Effector memory CD8-positive, alpha-beta T cell (primary cell): ENCODE results near the gene KCNJ4.

Experiments used
- ATAC-seq: fragments of 150-1000 bp; cut with Tn5 transposase; replicated peaks from 2 replicates; pipeline ENCODE4 v1.10.0; 2021; ENCODE audit warnings: mild to moderate bottlenecking, moderate library complexity
- DNase-seq, 3 experiments: peaks; one replicate each; pipeline ENCODE4 v3.0.0; 2021
- H3K27ac Mint-ChIP-seq, 2 donors: one replicate each; pipeline ENCODE4 v1.8.0; 2022; ENCODE audit warnings: mild to moderate bottlenecking in 2 of 2, mixed read lengths in 2 of 2, moderate library complexity in 2 of 2
- H3K27me3 Mint-ChIP-seq, 2 donors: one replicate each; pipeline ENCODE4 v1.8.0; 2022; ENCODE audit warnings: mixed read lengths in 2 of 2
- H3K36me3 Mint-ChIP-seq: one replicate; pipeline ENCODE4 v1.8.0; 2022; ENCODE audit warnings: mild to moderate bottlenecking, moderate library complexity, mixed read lengths; ENCODE audit not compliant: insufficient read depth
- H3K4me1 Mint-ChIP-seq, 2 donors: one replicate each; pipeline ENCODE4 v1.8.0; 2022; ENCODE audit warnings: low read depth in 2 of 2, mixed read lengths in 2 of 2
- H3K4me3 Mint-ChIP-seq, 2 donors: one replicate each; pipeline ENCODE4 v1.8.0; 2022; ENCODE audit warnings: mild to moderate bottlenecking in 2 of 2, mixed read lengths in 2 of 2, moderate library complexity in 2 of 2
- H3K9me3 Mint-ChIP-seq, 2 donors: one replicate each; pipeline ENCODE4 v1.8.0; 2022; ENCODE audit warnings: mixed read lengths in 2 of 2

Gene KCNJ4

GRCh38 chr22:38426628-38427027, 28.4 kb downstream of the KCNJ4 start:
- H3K9me3 Mint-ChIP-seq, result no peaks in the 10 kb centered on the region
- H3K27ac Mint-ChIP-seq, result no peak overlapping the region
- H3K4me1 Mint-ChIP-seq, result peaks cover 0 to 2% of the 10 kb centered on the region in 2 donors
- peaks cover 0 to 20% of the 10 kb centered on the region in 2 donors for H3K27me3 Mint-ChIP-seq
- H3K4me3 Mint-ChIP-seq, result no peak overlapping the region
- DNase-seq (no peak), ATAC-seq (no peak)
- H3K36me3 Mint-ChIP-seq, result no peaks in the 10 kb centered on the region

- H3K27me3 Mint-ChIP-seq, result peaks cover 0 to 20% of the 10 kb centered on the region in 2 donors
- no peak overlapping the region for H3K27ac Mint-ChIP-seq
- peaks cover 0 to 2% of the 10 kb centered on the region in 2 donors for H3K4me1 Mint-ChIP-seq
- H3K9me3 Mint-ChIP-seq, result no peaks in the 10 kb centered on the region
- ATAC-seq (no peak), DNase-seq (no peak)
- H3K4me3 Mint-ChIP-seq, result no peak overlapping the region
- H3K36me3 Mint-ChIP-seq, result no peaks in the 10 kb centered on the region
These were observed 30.4 kb downstream of the KCNJ4 start for GRCh38 chr22:38424525-38425080.

- ATAC-seq (no peak), DNase-seq (no peak)
- Mint-ChIP-seq H3K27me3 (peaks cover 0 to 20% of the 10 kb centered on the region in 2 donors), H3K9me3 (no peaks in the 10 kb centered on the region), H3K36me3 (no peaks in the 10 kb centered on the region), H3K4me3 (no peak overlapping the region), H3K4me1 (peaks cover 0 to 2% of the 10 kb centered on the region in 2 donors), H3K27ac (no peak overlapping the region)
These were observed 31.2 kb downstream of the KCNJ4 start for GRCh38 chr22:38423512-38424503.

- H3K4me3 Mint-ChIP-seq, result no peak overlapping the region
- H3K36me3 Mint-ChIP-seq, result no peaks in the 10 kb centered on the region
- DNase-seq, result no peak
- no peaks in the 10 kb centered on the region for H3K9me3 Mint-ChIP-seq
- no peak for ATAC-seq
- peaks cover 0 to 20% of the 10 kb centered on the region in 2 donors for H3K27me3 Mint-ChIP-seq
- H3K27ac Mint-ChIP-seq, result no peak overlapping the region
- H3K4me1 Mint-ChIP-seq, result peaks cover 0 to 2% of the 10 kb centered on the region in 2 donors
These were observed 32.1 kb downstream of the KCNJ4 start for GRCh38 chr22:38422611-38423511.

- DNase-seq (no peak), ATAC-seq (no peak)
- peaks cover 0 to 2% of the 10 kb centered on the region in 2 donors for H3K4me1 Mint-ChIP-seq
- H3K36me3 Mint-ChIP-seq, result no peaks in the 10 kb centered on the region
- no peaks in the 10 kb centered on the region for H3K9me3 Mint-ChIP-seq
- H3K4me3 Mint-ChIP-seq, result no peak overlapping the region
- H3K27me3 Mint-ChIP-seq, result peaks cover 0 to 20% of the 10 kb centered on the region in 2 donors
- H3K27ac Mint-ChIP-seq, result no peak overlapping the region
These were observed 34.3 kb downstream of the KCNJ4 start for GRCh38 chr22:38420734-38421133.

GRCh38 chr22:38419858-38420160, 35.2 kb downstream of the KCNJ4 start:
- Mint-ChIP-seq H3K27me3 (peaks cover 0 to 19% of the 10 kb centered on the region in 2 donors), H3K9me3 (no peaks in the 10 kb centered on the region), H3K27ac (no peak overlapping the region), H3K36me3 (no peaks in the 10 kb centered on the region), H3K4me1 (peaks cover 0 to 3% of the 10 kb centered on the region in 2 donors), H3K4me3 (no peak overlapping the region)
- ATAC-seq (no peak), DNase-seq (no peak)

- DNase-seq, result no peak
- Mint-ChIP-seq H3K4me3 (no peak overlapping the region), H3K36me3 (no peaks in the 10 kb centered on the region), H3K4me1 (peaks cover 0 to 2% of the 10 kb centered on the region in 2 donors), H3K27ac (no peak overlapping the region), H3K27me3 (peaks cover 0 to 14% of the 10 kb centered on the region in 2 donors), H3K9me3 (no peaks in the 10 kb centered on the region)
- no peak for ATAC-seq
These were observed 35.7 kb downstream of the KCNJ4 start for GRCh38 chr22:38419121-38419857.

- ATAC-seq, result no peak
- Mint-ChIP-seq H3K27me3 (peaks cover 0 to 14% of the 10 kb centered on the region in 2 donors), H3K27ac (no peak overlapping the region)
These were observed 36.4 kb downstream of the KCNJ4 start for GRCh38 chr22:38418589-38418988.

GRCh38 chr22:38417252-38418060, 37.5 kb downstream of the KCNJ4 start:
- Mint-ChIP-seq H3K27ac (peak overlapping the region in 1 of 2 donors; percentile 28), H3K4me1 (peaks cover 0 to 3% of the 10 kb centered on the region in 2 donors), H3K9me3 (no peaks in the 10 kb centered on the region), H3K36me3 (no peaks in the 10 kb centered on the region), H3K4me3 (no peak overlapping the region), H3K27me3 (peaks cover 0 to 2% of the 10 kb centered on the region in 2 donors)
- ATAC-seq (no peak), DNase-seq (no peak)

More at GRCh38 chr22:38418589-38418988, 36.4 kb downstream of the KCNJ4 start:
- H3K9me3 Mint-ChIP-seq, result no peaks in the 10 kb centered on the region
- H3K4me3 Mint-ChIP-seq, result no peak overlapping the region
- no peak for DNase-seq
- no peaks in the 10 kb centered on the region for H3K36me3 Mint-ChIP-seq
- H3K4me1 Mint-ChIP-seq, result peaks cover 0 to 2% of the 10 kb centered on the region in 2 donors

GRCh38 chr22:38416621-38417251, 38.3 kb downstream of the KCNJ4 start:
- Mint-ChIP-seq H3K9me3 (no peaks in the 10 kb centered on the region), H3K36me3 (no peaks in the 10 kb centered on the region), H3K4me3 (no peak overlapping the region), H3K27me3 (no peaks in the 10 kb centered on the region), H3K27ac (peak overlapping the region in 1 of 2 donors; percentile 28), H3K4me1 (peaks cover 0 to 6% of the 10 kb centered on the region in 2 donors)
- DNase-seq (no peak), ATAC-seq (no peak)

- Mint-ChIP-seq H3K9me3 (no peaks in the 10 kb centered on the region), H3K27me3 (peaks cover 0 to 6% of the 10 kb centered on the region in 2 donors), H3K36me3 (no peaks in the 10 kb centered on the region), H3K4me1 (peaks cover 0 to 6% of the 10 kb centered on the region in 2 donors), H3K27ac (peak overlapping the region in 1 of 2 donors; percentile 75), H3K4me3 (no peak overlapping the region)
- DNase-seq (no peak), ATAC-seq (no peak)
These were observed 39.3 kb downstream of the KCNJ4 start for GRCh38 chr22:38415561-38416321.
